Measurements from ENCODE around the gene FKBP9.

The FKBP9 gene

DNA sequence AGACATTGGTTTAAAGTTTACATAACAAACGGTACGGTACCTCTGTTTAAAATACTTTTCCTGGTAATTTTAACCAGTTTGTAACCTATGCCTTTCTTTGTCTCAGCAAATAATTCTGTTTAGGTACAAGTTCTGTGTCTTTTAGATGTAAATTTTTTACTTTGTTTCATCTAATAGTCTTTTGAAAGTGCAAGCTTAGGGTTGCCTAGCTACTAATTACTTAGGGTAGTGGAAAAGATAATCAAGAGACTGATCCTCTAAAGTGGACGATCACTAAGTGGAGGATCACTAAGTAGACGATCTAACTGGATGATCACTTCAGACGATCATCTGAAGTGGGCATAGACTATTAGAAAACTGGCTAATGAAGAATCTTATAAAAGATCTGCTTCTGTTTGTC lies 16.1 kb upstream of the FKBP9 start:
- H3K27ac ChIP-seq = peak overlapping the region; percentile 92 to 93
- TF ChIP-seq, protein P1, sequence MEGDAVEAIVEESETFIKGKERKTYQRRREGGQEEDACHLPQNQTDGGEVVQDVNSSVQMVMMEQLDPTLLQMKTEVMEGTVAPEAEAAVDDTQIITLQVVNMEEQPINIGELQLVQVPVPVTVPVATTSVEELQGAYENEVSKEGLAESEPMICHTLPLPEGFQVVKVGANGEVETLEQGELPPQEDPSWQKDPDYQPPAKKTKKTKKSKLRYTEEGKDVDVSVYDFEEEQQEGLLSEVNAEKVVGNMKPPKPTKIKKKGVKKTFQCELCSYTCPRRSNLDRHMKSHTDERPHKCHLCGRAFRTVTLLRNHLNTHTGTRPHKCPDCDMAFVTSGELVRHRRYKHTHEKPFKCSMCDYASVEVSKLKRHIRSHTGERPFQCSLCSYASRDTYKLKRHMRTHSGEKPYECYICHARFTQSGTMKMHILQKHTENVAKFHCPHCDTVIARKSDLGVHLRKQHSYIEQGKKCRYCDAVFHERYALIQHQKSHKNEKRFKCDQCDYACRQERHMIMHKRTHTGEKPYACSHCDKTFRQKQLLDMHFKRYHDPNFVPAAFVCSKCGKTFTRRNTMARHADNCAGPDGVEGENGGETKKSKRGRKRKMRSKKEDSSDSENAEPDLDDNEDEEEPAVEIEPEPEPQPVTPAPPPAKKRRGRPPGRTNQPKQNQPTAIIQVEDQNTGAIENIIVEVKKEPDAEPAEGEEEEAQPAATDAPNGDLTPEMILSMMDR (IDR thresholded peaks at IDR 0.05) = no peak
- peak overlapping the region; percentile 85 for H3K4me3 ChIP-seq
- no peak for DNase-seq (ENCODE audit: low spot score)

DNA sequence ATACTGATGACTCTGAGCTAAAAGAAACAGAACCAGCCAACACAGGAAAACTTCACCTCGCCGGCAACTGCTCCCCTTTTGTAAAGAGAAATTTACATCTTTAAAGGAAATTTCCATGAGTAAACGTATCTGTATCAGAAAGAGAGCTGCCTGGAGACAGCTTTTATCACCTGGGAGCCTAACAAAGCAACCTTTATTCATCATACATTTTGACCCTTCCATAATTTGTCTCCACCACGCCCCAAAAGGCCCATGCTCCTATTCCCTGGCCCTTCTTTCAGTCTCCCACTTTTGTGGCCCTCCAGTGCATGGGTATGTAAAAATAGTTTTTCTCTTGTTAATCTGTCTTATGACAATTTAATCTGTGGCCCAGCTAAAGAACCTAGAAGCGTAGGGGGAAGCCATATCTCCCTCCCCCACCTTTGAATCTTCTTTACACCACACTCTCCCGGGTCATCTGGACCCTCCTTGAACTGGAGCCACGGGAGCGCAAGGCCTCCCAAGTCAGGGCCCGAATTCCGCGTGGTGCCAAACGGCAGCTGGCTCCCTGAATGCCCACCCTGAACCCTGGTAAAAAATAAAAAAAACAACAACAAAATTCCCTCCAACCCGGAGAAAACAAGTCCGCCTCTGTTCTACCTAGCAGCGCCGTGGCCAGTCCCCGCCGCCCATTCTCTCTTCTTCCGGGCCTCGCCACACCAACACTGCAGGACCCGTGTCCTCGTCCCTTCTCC lies 15.4 kb upstream of the FKBP9 start:
- H3K4me3 ChIP-seq = peak overlapping the region; percentile 85
- TF ChIP-seq, protein P1 (IDR thresholded peaks at IDR 0.05) = no peak
- DNase-seq (ENCODE audit: low spot score) = no peak
- peak overlapping the region; percentile 92 to 93 for H3K27ac ChIP-seq

GRCh38 chr7:32942415-32943251 lies 14.6 kb upstream of the FKBP9 start:
- peak overlapping the region; percentile 85 for H3K4me3 ChIP-seq
- TF ChIP-seq, protein P1 (IDR thresholded peaks at IDR 0.05) = peak; percentile 47
- peak; percentile 80 for DNase-seq (ENCODE audit: low spot score)
- peak overlapping the region; percentile 92 to 93 for H3K27ac ChIP-seq

DNA sequence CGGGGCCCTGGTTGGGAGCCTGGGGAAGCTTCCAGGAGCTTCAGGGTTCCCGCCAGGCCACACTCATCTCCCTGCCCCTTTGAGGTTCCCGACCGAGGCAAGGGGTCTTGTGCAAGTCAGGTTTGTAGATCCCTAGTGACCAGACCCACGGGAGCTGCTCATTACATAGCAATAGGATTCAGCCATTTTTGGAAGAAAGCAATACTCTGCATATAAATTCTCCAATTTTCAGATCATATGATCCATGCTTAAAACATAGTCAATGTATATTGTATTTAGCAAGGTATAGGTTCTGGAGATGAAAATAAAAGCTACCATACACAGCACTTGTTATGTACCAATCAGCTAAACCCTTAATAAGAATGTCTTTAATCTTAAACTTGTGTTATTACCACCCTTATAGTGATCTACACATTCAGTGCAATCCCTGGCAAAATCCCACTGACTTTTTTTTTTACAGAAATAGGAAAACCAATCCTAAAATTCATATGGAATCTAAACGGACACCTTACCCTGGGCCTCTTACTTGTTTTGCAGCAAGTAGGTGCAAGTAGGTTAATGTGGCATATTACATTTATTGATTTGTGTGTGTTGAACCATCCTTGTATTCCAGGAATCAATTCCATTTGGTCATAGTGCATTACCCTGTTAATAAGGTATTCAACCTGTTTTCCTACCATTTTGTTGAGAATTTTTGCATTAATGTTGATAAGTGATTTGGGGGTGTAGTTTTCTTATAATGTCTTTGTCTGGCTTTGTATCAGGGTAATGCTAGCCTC lies 13.8 kb upstream of the FKBP9 start:
- Histone ChIP-seq H3K4me3 (peak overlapping the region; percentile 85), H3K27ac (peak overlapping the region; percentile 92 to 93)
- TF ChIP-seq, protein P1 (IDR thresholded peaks at IDR 0.05) = no peak
- peak; percentile 86 for DNase-seq (ENCODE audit: low spot score)

- Histone ChIP-seq H3K27ac (no peak overlapping the region), H3K4me3 (no peak overlapping the region)
- no peak for DNase-seq (ENCODE audit: low spot score)
- TF ChIP-seq, protein P1 (IDR thresholded peaks at IDR 0.05) = no peak
Observed at GRCh38 chr7:32947420-32947983, 9.7 kb upstream of the FKBP9 start.

- no peak overlapping the region for H3K4me3 ChIP-seq
- no peak overlapping the region for H3K27ac ChIP-seq
- TF ChIP-seq, protein P1 (IDR thresholded peaks at IDR 0.05) = no peak
- DNase-seq (ENCODE audit: low spot score) = no peak
Observed at GRCh38 chr7:32948202-32948601, 9.0 kb upstream of the FKBP9 start.

Data from coronary artery (tissue), 2 donors.